SK-N-MC (cell line): ENCODE measurements around the gene ZNF74.
"Not testable (repeated sequence)": the region's sequence is repeated elsewhere in the genome, so short reads cannot be mapped to it uniquely, and the experiment has no call there.

Experiments
- EZH2 ChIP-seq: fragments of 200-600 bp; sonication (generic); IDR thresholded peaks from one replicate; pipeline ENCODE4 v1.6.1; 2017; ENCODE audit warnings: antibody characterized with exemption
- POLR2AphosphoS5 ChIP-seq: IDR thresholded peaks from 2 replicates; pipeline ENCODE4 v1.6.1; 2012; ENCODE audit warnings: mild to moderate bottlenecking, low read depth, low read length, borderline replicate concordance

DNA sequence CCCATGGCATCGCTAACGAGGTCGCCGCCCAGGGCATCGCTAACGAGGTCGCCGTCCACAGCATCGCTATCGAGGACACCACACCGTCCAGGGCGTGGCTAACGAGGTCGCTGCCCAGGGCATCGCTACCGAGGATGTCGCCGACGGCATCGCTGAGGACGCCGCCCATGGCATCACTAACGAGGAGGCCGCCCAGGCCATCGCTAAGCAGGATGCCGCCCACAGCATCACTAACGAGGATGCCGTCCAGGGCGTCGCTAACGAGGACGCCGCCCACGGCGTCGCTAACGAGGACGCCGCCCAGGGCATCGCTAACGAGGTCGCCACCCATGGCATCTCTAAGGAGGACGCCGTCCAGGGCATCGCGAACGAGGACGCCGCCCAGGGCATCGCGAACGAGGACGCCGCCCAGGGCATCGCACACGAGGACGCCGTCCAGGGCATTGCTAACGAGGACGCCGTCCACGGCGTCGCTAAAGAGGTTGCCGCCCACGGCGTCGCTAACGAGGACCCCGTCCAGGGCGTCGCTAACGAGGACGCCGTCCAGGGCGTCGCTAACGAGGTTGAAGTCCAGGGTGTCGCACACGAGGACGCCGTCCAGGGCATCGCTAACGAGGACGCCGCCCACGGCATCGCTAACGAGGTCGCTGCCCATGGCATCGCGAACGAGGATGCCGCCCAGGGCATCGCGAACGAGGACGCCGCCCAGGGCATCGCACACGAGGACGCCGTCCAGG, 35.3 kb upstream of the ZNF74 start:
- not testable (repeated sequence) for TF ChIP-seq EZH2, POLR2AphosphoS5
